ENCODE results near the gene CYTH2.

GRCh38 chr19:48497728-48498594, 28.8 kb downstream of the CYTH2 start:
- TF ChIP-seq CTCF (IDR thresholded peaks at IDR 0.05; ENCODE audit: insufficient read depth, low read length, poor library complexity, severe bottlenecking) = no peak
- TF ChIP-seq EZH2phosphoT487 (conservative IDR thresholded peaks at IDR 0.05; ENCODE audit: low read length) = no peak
